Measurements from ENCODE around the gene SLC5A2. TPM values are rescaled to one million over a fixed set of nuclear protein-coding genes. Genes with fewer than 3 reads are reported as not detected.

SLC5A2 gene
- total and polyA plus RNA-seq, 2 of the 13 experiments (the other 11 are each of a cell fraction or from before 2014, with no cell fraction given) = 0.24 to 0.97 TPM

DNA sequence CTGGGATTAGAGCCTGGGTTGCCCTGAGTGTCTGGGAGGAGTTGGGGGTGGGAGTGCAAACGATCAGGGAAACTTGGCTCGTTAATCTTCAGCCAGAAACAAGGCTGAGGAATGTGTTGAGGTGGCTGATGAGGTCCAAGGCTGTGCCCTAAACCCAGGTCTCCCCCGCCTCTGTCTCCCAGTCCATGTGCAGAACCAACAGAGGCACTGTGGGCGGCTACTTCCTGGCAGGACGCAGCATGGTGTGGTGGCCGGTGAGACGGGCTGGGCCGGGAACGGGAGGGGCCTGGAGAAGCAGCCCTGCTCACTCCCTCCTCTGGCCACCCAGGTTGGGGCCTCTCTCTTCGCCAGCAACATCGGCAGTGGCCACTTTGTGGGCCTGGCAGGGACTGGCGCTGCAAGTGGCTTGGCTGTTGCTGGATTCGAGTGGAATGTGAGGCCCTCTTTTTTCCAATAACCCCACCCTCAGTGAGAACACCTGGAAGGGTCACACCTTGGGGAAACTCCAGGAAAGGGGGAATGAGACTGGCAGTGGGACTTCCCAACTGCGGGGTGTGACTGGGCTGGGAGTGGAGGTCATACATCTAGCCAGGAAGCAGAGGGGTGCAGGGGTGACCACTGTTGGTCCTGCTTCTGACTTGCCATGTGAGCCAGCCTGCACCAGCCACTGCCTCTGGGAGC is 1.7 kb downstream of the SLC5A2 start (continued):
- TF ChIP-seq ZBTB7A (CRISPR knock-in tag; IDR thresholded peaks at IDR 0.05) = no peak
- TF ChIP-seq ZNF292 (CRISPR knock-in tag; IDR thresholded peaks at IDR 0.05; ENCODE audit: borderline replicate concordance, low read depth) = peak; percentile 93; the same call in 1 of the 2 replicates
- no peak for TF ChIP-seq GTF2F1 (IDR thresholded peaks at IDR 0.05; ENCODE audit: low read length)
- 0 out of 2 replicates have a peak, but pooled peaks have one; percentile 67 for TF ChIP-seq ZBTB20 (CRISPR knock-in tag; IDR thresholded peaks at IDR 0.05; ENCODE audit: borderline replicate concordance, low read depth)
- TF ChIP-seq, protein P1, sequence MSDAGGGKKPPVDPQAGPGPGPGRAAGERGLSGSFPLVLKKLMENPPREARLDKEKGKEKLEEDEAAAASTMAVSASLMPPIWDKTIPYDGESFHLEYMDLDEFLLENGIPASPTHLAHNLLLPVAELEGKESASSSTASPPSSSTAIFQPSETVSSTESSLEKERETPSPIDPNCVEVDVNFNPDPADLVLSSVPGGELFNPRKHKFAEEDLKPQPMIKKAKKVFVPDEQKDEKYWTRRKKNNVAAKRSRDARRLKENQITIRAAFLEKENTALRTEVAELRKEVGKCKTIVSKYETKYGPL (CRISPR knock-in tag; IDR thresholded peaks at IDR 0.05) = no peak
- no peak for TF ChIP-seq ZNF775 (CRISPR knock-in tag; IDR thresholded peaks at IDR 0.05; ENCODE audit: borderline replicate concordance)
- TF ChIP-seq SOX6 (IDR thresholded peaks at IDR 0.05) = no peak
- peak; percentile 61; the same call in 1 of the 2 replicates for TF ChIP-seq SOX6 (CRISPR knock-in tag; IDR thresholded peaks at IDR 0.05)
- TF ChIP-seq CBFB (CRISPR knock-in tag; IDR thresholded peaks at IDR 0.05) = peak; percentile 47; the same call in 1 of the 2 replicates
- TF ChIP-seq PHB2 (IDR thresholded peaks at IDR 0.05; ENCODE audit: partially characterized antibody) = no peak
- TF ChIP-seq THAP9 (CRISPR knock-in tag; IDR thresholded peaks at IDR 0.05; ENCODE audit: borderline replicate concordance) = peak; percentile 70; the same call in 1 of the 2 replicates
- TF ChIP-seq, protein P2, sequence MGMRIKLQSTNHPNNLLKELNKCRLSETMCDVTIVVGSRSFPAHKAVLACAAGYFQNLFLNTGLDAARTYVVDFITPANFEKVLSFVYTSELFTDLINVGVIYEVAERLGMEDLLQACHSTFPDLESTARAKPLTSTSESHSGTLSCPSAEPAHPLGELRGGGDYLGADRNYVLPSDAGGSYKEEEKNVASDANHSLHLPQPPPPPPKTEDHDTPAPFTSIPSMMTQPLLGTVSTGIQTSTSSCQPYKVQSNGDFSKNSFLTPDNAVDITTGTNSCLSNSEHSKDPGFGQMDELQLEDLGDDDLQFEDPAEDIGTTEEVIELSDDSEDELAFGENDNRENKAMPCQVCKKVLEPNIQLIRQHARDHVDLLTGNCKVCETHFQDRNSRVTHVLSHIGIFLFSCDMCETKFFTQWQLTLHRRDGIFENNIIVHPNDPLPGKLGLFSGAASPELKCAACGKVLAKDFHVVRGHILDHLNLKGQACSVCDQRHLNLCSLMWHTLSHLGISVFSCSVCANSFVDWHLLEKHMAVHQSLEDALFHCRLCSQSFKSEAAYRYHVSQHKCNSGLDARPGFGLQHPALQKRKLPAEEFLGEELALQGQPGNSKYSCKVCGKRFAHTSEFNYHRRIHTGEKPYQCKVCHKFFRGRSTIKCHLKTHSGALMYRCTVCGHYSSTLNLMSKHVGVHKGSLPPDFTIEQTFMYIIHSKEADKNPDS (CRISPR knock-in tag; IDR thresholded peaks at IDR 0.05) = no peak
- 0 out of 2 replicates have a peak, but pooled peaks have one; percentile 21 for TF ChIP-seq ZNF136 (CRISPR knock-in tag; IDR thresholded peaks at IDR 0.05; ENCODE audit: low read depth)
- TF ChIP-seq, protein P3, sequence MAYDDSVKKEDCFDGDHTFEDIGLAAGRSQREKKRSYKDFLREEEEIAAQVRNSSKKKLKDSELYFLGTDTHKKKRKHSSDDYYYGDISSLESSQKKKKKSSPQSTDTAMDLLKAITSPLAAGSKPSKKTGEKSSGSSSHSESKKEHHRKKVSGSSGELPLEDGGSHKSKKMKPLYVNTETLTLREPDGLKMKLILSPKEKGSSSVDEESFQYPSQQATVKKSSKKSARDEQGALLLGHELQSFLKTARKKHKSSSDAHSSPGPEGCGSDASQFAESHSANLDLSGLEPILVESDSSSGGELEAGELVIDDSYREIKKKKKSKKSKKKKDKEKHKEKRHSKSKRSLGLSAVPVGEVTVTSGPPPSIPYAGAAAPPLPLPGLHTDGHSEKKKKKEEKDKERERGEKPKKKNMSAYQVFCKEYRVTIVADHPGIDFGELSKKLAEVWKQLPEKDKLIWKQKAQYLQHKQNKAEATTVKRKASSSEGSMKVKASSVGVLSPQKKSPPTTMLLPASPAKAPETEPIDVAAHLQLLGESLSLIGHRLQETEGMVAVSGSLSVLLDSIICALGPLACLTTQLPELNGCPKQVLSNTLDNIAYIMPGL (CRISPR knock-in tag; IDR thresholded peaks at IDR 0.05; ENCODE audit: borderline replicate concordance in 1 of 2, low read depth in 1 of 2) = peak in 1 of 2 experiments; percentile 64; a peak in 1 of 4 replicates
- no peak for TF ChIP-seq WIZ (CRISPR knock-in tag; IDR thresholded peaks at IDR 0.05)
- TF ChIP-seq, protein P4, sequence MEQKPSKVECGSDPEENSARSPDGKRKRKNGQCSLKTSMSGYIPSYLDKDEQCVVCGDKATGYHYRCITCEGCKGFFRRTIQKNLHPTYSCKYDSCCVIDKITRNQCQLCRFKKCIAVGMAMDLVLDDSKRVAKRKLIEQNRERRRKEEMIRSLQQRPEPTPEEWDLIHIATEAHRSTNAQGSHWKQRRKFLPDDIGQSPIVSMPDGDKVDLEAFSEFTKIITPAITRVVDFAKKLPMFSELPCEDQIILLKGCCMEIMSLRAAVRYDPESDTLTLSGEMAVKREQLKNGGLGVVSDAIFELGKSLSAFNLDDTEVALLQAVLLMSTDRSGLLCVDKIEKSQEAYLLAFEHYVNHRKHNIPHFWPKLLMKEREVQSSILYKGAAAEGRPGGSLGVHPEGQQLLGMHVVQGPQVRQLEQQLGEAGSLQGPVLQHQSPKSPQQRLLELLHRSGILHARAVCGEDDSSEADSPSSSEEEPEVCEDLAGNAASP (CRISPR knock-in tag; IDR thresholded peaks at IDR 0.05; ENCODE audit: borderline replicate concordance) = no peak
- TF ChIP-seq SP140L (CRISPR knock-in tag; IDR thresholded peaks at IDR 0.05; ENCODE audit: borderline replicate concordance) = no peak
- TF ChIP-seq MXI1 (IDR thresholded peaks at IDR 0.05; ENCODE audit: borderline replicate concordance, low read depth, low read length) = peak; percentile 81; the same call in 1 of the 3 replicates
- TF ChIP-seq SAFB2 (CRISPR knock-in tag; IDR thresholded peaks at IDR 0.05; ENCODE audit: borderline replicate concordance, low read depth) = no peak; the same call in 1 of the 2 replicates
- no peak for TF ChIP-seq CENPT (CRISPR knock-in tag; IDR thresholded peaks at IDR 0.05; ENCODE audit: low read depth)
